HepG2 (cell line): ENCODE data around the gene SMIM22. TPM values are rescaled to one million over a fixed set of nuclear protein-coding genes. Genes with fewer than 3 reads are reported as not detected.

ENCODE experiments used
- BRCA1 ChIP-seq: sonication (generic); formaldehyde crosslinking; IDR thresholded peaks from 2 replicates; pipeline ENCODE4 v1.4.0; 2020; ENCODE audit warnings: missing genetic modification reagents
- ELF3 ChIP-seq: IDR thresholded peaks from 2 replicates; pipeline ENCODE4 v1.6.1; 2016; ENCODE audit warnings: missing genetic modification reagents, missing compliant biosample characterization
- FIP1L1 ChIP-seq: fragments of 200-400 bp; formaldehyde crosslinking; IDR thresholded peaks from 2 replicates; pipeline ENCODE4 v1.6.1; 2018; ENCODE audit warnings: low read depth, mild to moderate bottlenecking, low read length, moderate library complexity, borderline replicate concordance; ENCODE audit not compliant: insufficient read depth
- GTF2F1 ChIP-seq: fragments of 150-350 bp; IDR thresholded peaks from 2 replicates; pipeline ENCODE4 v1.6.1; 2014; ENCODE audit warnings: low read length
- NAIF1 ChIP-seq: sonication (generic); formaldehyde crosslinking; IDR thresholded peaks from 2 replicates; pipeline ENCODE4 v1.5.0; 2020; ENCODE audit warnings: mild to moderate bottlenecking, missing genetic modification reagents, borderline replicate concordance
- PAWR ChIP-seq: sonication (generic); formaldehyde crosslinking; IDR thresholded peaks from 2 replicates; pipeline ENCODE4 v1.4.0; 2020; ENCODE audit warnings: missing genetic modification reagents, mild to moderate bottlenecking, borderline replicate concordance
- SATB2 ChIP-seq: sonication (generic); formaldehyde crosslinking; IDR thresholded peaks from 2 replicates; pipeline ENCODE4 v1.5.0; 2020; ENCODE audit warnings: missing genetic modification reagents
- SKIL ChIP-seq: sonication (generic); formaldehyde crosslinking; IDR thresholded peaks from 2 replicates; pipeline ENCODE4 v1.8.0; 2022; ENCODE audit warnings: missing genetic modification reagents, mild to moderate bottlenecking, moderate library complexity, borderline replicate concordance
- YEATS4 ChIP-seq: sonication (generic); formaldehyde crosslinking; IDR thresholded peaks from 2 replicates; pipeline ENCODE4 v1.4.0; 2020; ENCODE audit warnings: missing genetic modification reagents, borderline replicate concordance
- ZBTB33 ChIP-seq: sonication (generic); formaldehyde crosslinking; IDR thresholded peaks from 2 replicates; pipeline ENCODE4 v1.4.0; 2020; ENCODE audit warnings: missing genetic modification reagents
- ZBTB38 ChIP-seq: sonication (generic); formaldehyde crosslinking; IDR thresholded peaks from 2 replicates; pipeline ENCODE4 v1.5.1; 2020; ENCODE audit warnings: mild to moderate bottlenecking, missing genetic modification reagents
- ZNF773 ChIP-seq: sonication (generic); formaldehyde crosslinking; IDR thresholded peaks from 2 replicates; pipeline ENCODE4 v1.4.0; 2020; ENCODE audit warnings: missing genetic modification reagents, borderline replicate concordance
- ZNF780A ChIP-seq: sonication (generic); formaldehyde crosslinking; IDR thresholded peaks from 2 replicates; pipeline ENCODE4 v1.8.0; 2022; ENCODE audit warnings: mild to moderate bottlenecking, missing genetic modification reagents, moderate library complexity
- ZNF792 ChIP-seq: IDR thresholded peaks from 2 replicates; pipeline ENCODE4 v1.6.1; 2016
- polyA plus RNA-seq, 8 experiments: library from polyadenylated mRNA; depleted of rRNA in 3 of 8; stranded (reverse) in 7 of 8; unstranded in 1 of 8; fragments of >200 nt; fragmentation: Illumina TruSeq in 4 of 8; extraction: Trizol in 4 of 8; gene quantifications; 2 replicates each; pipeline versions ENCODE4 v1.2.1 to v1.2.3, GENCODE V29; 2011 to 2016; ENCODE audit warnings: low read depth in 4 of 8, missing spikeins in 1 of 8, mixed read lengths in 1 of 8; ENCODE audit not compliant: insufficient read depth in 1 of 8
- total RNA-seq, 5 experiments: library from RNA; depleted of rRNA; stranded (reverse); fragments of >200 nt; fragmentation: Illumina TruSeq; extraction: Trizol; gene quantifications; 2 replicates each; pipeline ENCODE4 v1.2.3, GENCODE V29; 2016; ENCODE audit warnings: low read depth in 1 of 5
- TF ChIP-seq, protein P1 (sequence below), 2 experiments: sonication (generic) in 1 of 2; formaldehyde crosslinking in 1 of 2; IDR thresholded peaks; 2 replicates each; pipeline versions ENCODE4 v1.6.1 to v1.9.0; 2014 to 2022; ENCODE audit warnings: antibody characterized with exemption in 1 of 2, borderline replicate concordance in 1 of 2, inconsistent platforms in 1 of 2, low read depth in 1 of 2, missing genetic modification reagents in 1 of 2
- TF ChIP-seq, protein P2 (sequence below): sonication (generic); formaldehyde crosslinking; IDR thresholded peaks from 2 replicates; pipeline ENCODE4 v1.8.0; 2022; ENCODE audit warnings: mild to moderate bottlenecking, missing genetic modification reagents, borderline replicate concordance

Gene SMIM22
- total and polyA plus RNA-seq, 2 of the 13 experiments (the other 11 are each of a cell fraction or from before 2014, with no cell fraction given), result not detected

GRCh38 chr16:4765511-4766474 lies 29.4 kb upstream of the SMIM22 start (continued):
- TF ChIP-seq ZNF773 (CRISPR knock-in tag), result no peak
- TF ChIP-seq SATB2 (CRISPR knock-in tag), result no peak
- TF ChIP-seq ZNF792, result peak; percentile 58; the same call in 1 of the 2 replicates
- TF ChIP-seq YEATS4, result peak; percentile 30; the same call in 1 of the 2 replicates
- no peak for TF ChIP-seq PAWR (CRISPR knock-in tag)
- TF ChIP-seq ELF3 (CRISPR knock-in tag), result peak; percentile 25; the same call in 1 of the 2 replicates
- no peak for TF ChIP-seq FIP1L1
- TF ChIP-seq ZBTB38 (CRISPR knock-in tag), result peak; percentile 93
- TF ChIP-seq BRCA1 (CRISPR knock-in tag), result no peak
- TF ChIP-seq GTF2F1, result no peak
- 0 out of 2 replicates have a peak, but pooled peaks have one; percentile 10 for TF ChIP-seq SKIL (CRISPR knock-in tag)
- peak; percentile 83 for TF ChIP-seq ZBTB33
- TF ChIP-seq, protein P1, sequence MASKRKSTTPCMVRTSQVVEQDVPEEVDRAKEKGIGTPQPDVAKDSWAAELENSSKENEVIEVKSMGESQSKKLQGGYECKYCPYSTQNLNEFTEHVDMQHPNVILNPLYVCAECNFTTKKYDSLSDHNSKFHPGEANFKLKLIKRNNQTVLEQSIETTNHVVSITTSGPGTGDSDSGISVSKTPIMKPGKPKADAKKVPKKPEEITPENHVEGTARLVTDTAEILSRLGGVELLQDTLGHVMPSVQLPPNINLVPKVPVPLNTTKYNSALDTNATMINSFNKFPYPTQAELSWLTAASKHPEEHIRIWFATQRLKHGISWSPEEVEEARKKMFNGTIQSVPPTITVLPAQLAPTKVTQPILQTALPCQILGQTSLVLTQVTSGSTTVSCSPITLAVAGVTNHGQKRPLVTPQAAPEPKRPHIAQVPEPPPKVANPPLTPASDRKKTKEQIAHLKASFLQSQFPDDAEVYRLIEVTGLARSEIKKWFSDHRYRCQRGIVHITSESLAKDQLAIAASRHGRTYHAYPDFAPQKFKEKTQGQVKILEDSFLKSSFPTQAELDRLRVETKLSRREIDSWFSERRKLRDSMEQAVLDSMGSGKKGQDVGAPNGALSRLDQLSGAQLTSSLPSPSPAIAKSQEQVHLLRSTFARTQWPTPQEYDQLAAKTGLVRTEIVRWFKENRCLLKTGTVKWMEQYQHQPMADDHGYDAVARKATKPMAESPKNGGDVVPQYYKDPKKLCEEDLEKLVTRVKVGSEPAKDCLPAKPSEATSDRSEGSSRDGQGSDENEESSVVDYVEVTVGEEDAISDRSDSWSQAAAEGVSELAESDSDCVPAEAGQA (IDR thresholded peaks at IDR 0.05; ENCODE audit: low read depth), result no peak
- TF ChIP-seq, protein P1 (CRISPR knock-in tag; IDR thresholded peaks at IDR 0.05; ENCODE audit: borderline replicate concordance), result no peak
- TF ChIP-seq, protein P2, sequence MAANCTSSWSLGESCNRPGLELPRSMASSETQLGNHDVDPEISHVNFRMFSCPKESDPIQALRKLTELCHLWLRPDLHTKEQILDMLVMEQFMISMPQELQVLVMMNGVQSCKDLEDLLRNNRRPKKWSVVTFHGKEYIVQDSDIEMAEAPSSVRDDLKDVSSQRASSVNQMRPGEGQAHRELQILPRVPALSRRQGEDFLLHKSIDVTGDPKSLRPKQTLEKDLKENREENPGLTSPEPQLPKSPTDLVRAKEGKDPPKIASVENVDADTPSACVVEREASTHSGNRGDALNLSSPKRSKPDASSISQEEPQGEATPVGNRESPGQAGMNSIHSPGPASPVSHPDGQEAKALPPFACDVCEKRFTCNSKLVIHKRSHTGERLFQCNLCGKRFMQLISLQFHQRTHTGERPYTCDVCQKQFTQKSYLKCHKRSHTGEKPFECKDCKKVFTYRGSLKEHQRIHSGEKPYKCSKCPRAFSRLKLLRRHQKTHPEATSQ (CRISPR knock-in tag), result no peak
- no peak for TF ChIP-seq ZNF780A (CRISPR knock-in tag)
- TF ChIP-seq NAIF1 (CRISPR knock-in tag), result no peak
